ENCODE results near the gene HMGN4. TPM values are rescaled to one million over a fixed set of nuclear protein-coding genes. Genes with fewer than 3 reads are reported as not detected.

Gene HMGN4
- total and polyA plus RNA-seq, 9 of the 15 experiments (the other 6 are each of a cell fraction or from before 2014, with no cell fraction given), result 35.4 to 134 (median 94.1) TPM

- H3K27ac ChIP-seq (ENCODE audit: extremely low read depth, low read depth, low read length), result peak overlapping the region; percentile 88
- H3K36me3 ChIP-seq (ENCODE audit: control insufficient read depth, insufficient read depth, low read length), result peaks cover 27% of the 10 kb centered on the region
- CTCF ChIA-PET (ENCODE audit: low intra/inter-chr PET ratio), result interaction anchor here (0.5 to 3.6 kb wide), 11 partner anchors 23 to 532 kb away, joined by 3 to 22 read pairs (median 4); no protein-coding TSS in a partner anchor
- peak overlapping the region; percentile 92 for H2AFZ ChIP-seq (ENCODE audit: low read depth, low read length)
- H3K9ac ChIP-seq (ENCODE audit: insufficient read depth in 1 of 2, low read depth in 2 of 2, low read length in 2 of 2), result peak overlapping the region; percentile 86 to 94
- intact Hi-C loops (cut with micrococcal nuclease) (loop anchor here (1.0 to 5.0 kb wide), 7 partner anchors 18 to 528 kb away; no protein-coding TSS in a partner anchor), in situ Hi-C loops (cut with MboI) (loop anchor here (10.0 kb wide), 1 partner anchor 531 kb away; no protein-coding TSS in a partner anchor)
- BruUV-seq (replicated peaks), result no TSS peak
- FAIRE-seq (peak; percentile 86), ATAC-seq (peak; percentile 85), DNase-seq (ENCODE audit: extremely low read depth in 1 of 4, low spot score in 3 of 4) (peak; percentile 86 to 99 (median 88))
- H3K9me1 ChIP-seq (ENCODE audit: control insufficient read depth, insufficient read depth, low read length), result no peaks in the 10 kb centered on the region
- H3K27me3 ChIP-seq (ENCODE audit: control insufficient read depth in 2 of 2, insufficient read depth in 2 of 2, low read length in 2 of 2), result no peaks in the 10 kb centered on the region
- POLR2A ChIA-PET, result interaction anchor here (0.5 to 7.6 kb wide), 34 partner anchors 13 to 731 kb away, joined by 3 to 141 read pairs (median 4); a partner anchor contains a TSS
- H3K4me3 ChIP-seq, result peak overlapping the region; percentile 91
- H3K9me3 ChIP-seq (replicated peaks; ENCODE audit: control insufficient read depth, insufficient read depth, low read depth, low read length), result no peaks in the 10 kb centered on the region
- peaks cover 22% of the 10 kb centered on the region for H3K79me2 ChIP-seq (ENCODE audit: control insufficient read depth, insufficient read depth, low read length)
- peak overlapping the region; percentile 79 for H3K4me2 ChIP-seq (ENCODE audit: insufficient read depth, low read length)
- WGBS (ENCODE audit: insufficient coverage, low coverage, missing lambda C conversion rate), result under 1% methylated on average over 39 of the region's 39 CpGs
- H3K4me1 ChIP-seq (replicated peaks in 1 of 2; ENCODE audit: control insufficient read depth in 2 of 2, insufficient read depth in 2 of 2, low read length in 2 of 2), result peaks cover 16 to 19% of the 10 kb centered on the region in 2 experiments; a peak in 4 of 5 replicates
- no peaks in the 10 kb centered on the region for H4K20me1 ChIP-seq (replicated peaks; ENCODE audit: control insufficient read depth, insufficient read depth, low read length)
- TF ChIP-seq CREM (IDR thresholded peaks at IDR 0.05; ENCODE audit: low read depth) (peak; percentile 85), ATF1 (CRISPR knock-in tag; IDR thresholded peaks at IDR 0.05) (no peak), ATF1 (tag; IDR thresholded peaks at IDR 0.05) (peak; percentile 33), YY1 (IDR thresholded peaks at IDR 0.05; ENCODE audit: borderline replicate concordance in 1 of 3, control insufficient read depth in 1 of 3, extremely low read depth in 1 of 3, insufficient read depth in 3 of 3, insufficient read length in 1 of 3, insufficient replicate concordance in 2 of 3, low read depth in 1 of 3, low read length in 2 of 3) (peak in 2 of 3 experiments; percentile 56 to 66), SAP30 (IDR thresholded peaks at IDR 0.05; ENCODE audit: borderline replicate concordance, insufficient read depth, low read depth, low read length, poor library complexity, severe bottlenecking) (peak; percentile 22), BCLAF1 (IDR thresholded peaks at IDR 0.05; ENCODE audit: borderline replicate concordance in 1 of 2, control insufficient read depth in 1 of 2, low read depth in 2 of 2, low read length in 1 of 2) (0 out of 4 replicates have a peak, but pooled peaks of 1 of the 2 experiments have one; percentile 67), DEAF1 (CRISPR knock-in tag; IDR thresholded peaks at IDR 0.05) (peak; percentile 86), TEAD1 (CRISPR knock-in tag; IDR thresholded peaks at IDR 0.05) (no peak), CCNT2 (IDR thresholded peaks at IDR 0.05; ENCODE audit: borderline replicate concordance, extremely low read depth, insufficient read length, low read depth, low read length) (peak; percentile 76), ZNF232 (CRISPR knock-in tag; IDR thresholded peaks at IDR 0.05) (no peak), XRCC3 (IDR thresholded peaks at IDR 0.05) (no peak), FOXP4 (CRISPR knock-in tag; IDR thresholded peaks at IDR 0.05; ENCODE audit: borderline replicate concordance) (peak; percentile 77; the same call in 1 of the 2 replicates)
These were observed 57.6 kb downstream of the HMGN4 start for GRCh38 chr6:26595669-26596269.

All from K562 (cell line).